Uterus (tissue), 2 donors: ENCODE data around the gene TRIM65.

Experiments
- POLR2A ChIP-seq, 2 donors: fragments of 450-650 bp; IDR thresholded peaks; one replicate each; pipeline ENCODE4 v1.6.1; 2016; ENCODE audit warnings: antibody characterized with exemption in 2 of 2, mild to moderate bottlenecking in 1 of 2, moderate library complexity in 1 of 2
- TF ChIP-seq, protein P1 (sequence below), 4 experiments: fragments of 200-600 bp in 2 of 4; fragments of 450-650 bp in 2 of 4; sonication (generic) in 2 of 4; IDR thresholded peaks; one replicate each; pipeline ENCODE4 v1.5.1; 2016 to 2019; ENCODE audit warnings: antibody characterized with exemption in 4 of 4, mild to moderate bottlenecking in 2 of 4, moderate library complexity in 1 of 4

DNA sequence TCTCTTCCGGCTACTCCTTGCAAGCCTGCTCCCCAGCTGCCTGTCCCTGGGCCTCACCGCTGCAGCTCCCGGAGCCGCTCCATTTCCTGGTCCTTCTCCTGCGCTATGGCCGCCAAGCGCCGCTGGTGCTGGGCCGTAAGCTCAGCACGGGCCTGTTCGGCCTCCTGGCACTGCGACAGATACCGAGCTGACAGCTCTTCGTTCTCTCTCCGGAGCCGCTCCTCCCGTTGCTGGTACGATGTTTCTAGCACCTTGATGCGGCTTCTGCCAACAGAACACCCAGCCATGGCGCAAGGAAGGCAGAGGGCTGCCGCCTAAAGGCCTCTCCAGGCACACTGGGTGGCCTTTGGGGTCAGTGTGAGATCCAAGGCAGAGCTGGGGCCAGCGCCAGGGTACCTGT is 22.9 kb upstream of the TRIM65 start:
- no peak for TF ChIP-seq POLR2A (IDR thresholded peaks at IDR 0.05)
- TF ChIP-seq, protein P1, sequence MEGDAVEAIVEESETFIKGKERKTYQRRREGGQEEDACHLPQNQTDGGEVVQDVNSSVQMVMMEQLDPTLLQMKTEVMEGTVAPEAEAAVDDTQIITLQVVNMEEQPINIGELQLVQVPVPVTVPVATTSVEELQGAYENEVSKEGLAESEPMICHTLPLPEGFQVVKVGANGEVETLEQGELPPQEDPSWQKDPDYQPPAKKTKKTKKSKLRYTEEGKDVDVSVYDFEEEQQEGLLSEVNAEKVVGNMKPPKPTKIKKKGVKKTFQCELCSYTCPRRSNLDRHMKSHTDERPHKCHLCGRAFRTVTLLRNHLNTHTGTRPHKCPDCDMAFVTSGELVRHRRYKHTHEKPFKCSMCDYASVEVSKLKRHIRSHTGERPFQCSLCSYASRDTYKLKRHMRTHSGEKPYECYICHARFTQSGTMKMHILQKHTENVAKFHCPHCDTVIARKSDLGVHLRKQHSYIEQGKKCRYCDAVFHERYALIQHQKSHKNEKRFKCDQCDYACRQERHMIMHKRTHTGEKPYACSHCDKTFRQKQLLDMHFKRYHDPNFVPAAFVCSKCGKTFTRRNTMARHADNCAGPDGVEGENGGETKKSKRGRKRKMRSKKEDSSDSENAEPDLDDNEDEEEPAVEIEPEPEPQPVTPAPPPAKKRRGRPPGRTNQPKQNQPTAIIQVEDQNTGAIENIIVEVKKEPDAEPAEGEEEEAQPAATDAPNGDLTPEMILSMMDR (IDR thresholded peaks at IDR 0.05): no peak
